Natural killer cell (primary cell): ENCODE results near the gene HMCN2. TPM values are rescaled to one million over a fixed set of nuclear protein-coding genes. Genes with fewer than 3 reads are reported as not detected.

Experiments
- ATAC-seq, 3 donors: fragments of 150-1000 bp in 2 of 3; fragments of 200-7000 bp in 1 of 3; cut with Tn5 transposase; 1 replicate in 1 of 3; 2 replicates in 2 of 3; pipeline ENCODE4 v1.10.0; 2021; ENCODE audit warnings: mild to moderate bottlenecking in 2 of 3, moderate library complexity in 2 of 3
- DNase-seq, 2 donors: peaks; one replicate each; pipeline versions ENCODE4 v3.0.0 to v3.0.0-alpha.2; 2013 to 2021; ENCODE audit warnings: mixed read lengths in 1 of 2
- H3K27ac ChIP-seq: one replicate; pipeline ENCODE4 v1.5.1; 2013; ENCODE audit warnings: mild to moderate bottlenecking, low read length
- H3K27me3 ChIP-seq: one replicate; pipeline ENCODE4 v1.6.1; 2013; ENCODE audit warnings: low read length; ENCODE audit not compliant: control insufficient read depth, insufficient read depth
- H3K36me3 ChIP-seq: one replicate; pipeline ENCODE4 v1.6.1; 2013; ENCODE audit warnings: low read length; ENCODE audit not compliant: control insufficient read depth, insufficient read depth
- H3K4me1 ChIP-seq: one replicate; pipeline ENCODE4 v1.6.1; 2013; ENCODE audit warnings: low read length; ENCODE audit not compliant: control insufficient read depth, insufficient read depth
- H3K4me3 ChIP-seq: one replicate; pipeline ENCODE4 v1.5.1; 2013; ENCODE audit warnings: low read length
- H3K9me3 ChIP-seq: one replicate; pipeline ENCODE4 v1.6.1; 2013; ENCODE audit warnings: low read length; ENCODE audit not compliant: control insufficient read depth, insufficient read depth
- H3K27ac Mint-ChIP-seq, 2 donors: one replicate each; pipeline ENCODE4 v1.8.0; 2022; ENCODE audit warnings: mild to moderate bottlenecking in 2 of 2, mixed read lengths in 2 of 2, moderate library complexity in 1 of 2
- H3K27me3 Mint-ChIP-seq, 2 donors: one replicate each; pipeline ENCODE4 v1.8.0; 2022; ENCODE audit warnings: low read depth in 2 of 2, mixed read lengths in 2 of 2
- H3K36me3 Mint-ChIP-seq: one replicate; pipeline ENCODE4 v1.8.0; 2022; ENCODE audit warnings: mixed read lengths
- H3K4me1 Mint-ChIP-seq, 2 donors: one replicate each; pipeline ENCODE4 v1.8.0; 2022; ENCODE audit warnings: mixed read lengths in 2 of 2
- H3K4me3 Mint-ChIP-seq: one replicate; pipeline ENCODE4 v1.8.0; 2022; ENCODE audit warnings: mild to moderate bottlenecking, moderate library complexity, mixed read lengths
- H3K9me3 Mint-ChIP-seq, 2 donors: one replicate each; pipeline ENCODE4 v1.8.0; 2022; ENCODE audit warnings: mixed read lengths in 2 of 2
- WGBS: methylation state at CpG from one replicate; pipeline ENCODE4 v1.1.7; 2013; ENCODE audit warnings: missing lambda C conversion rate; ENCODE audit not compliant: insufficient coverage; 5-methylcytosine and 5-hydroxymethylcytosine counted together
- intact Hi-C: fragments of 100-400 bp; cut with micrococcal nuclease; formaldehyde crosslinking; loops from one replicate; pipeline ENCODE4 v1.14.2; 2022
- total RNA-seq, 4 donors: library from RNA; stranded (reverse); fragments of 120-200 nt in 1 of 4; gene quantifications; one replicate each; pipeline versions ENCODE4 v1.2.3 to v1.2.4, GENCODE V29; 2013 to 2022
- TF ChIP-seq, protein P1 (sequence below): fragments of 200-600 bp; IDR thresholded peaks from one replicate; pipeline ENCODE4 v1.8.0; 2022; ENCODE audit warnings: antibody characterized with exemption

The HMCN2 gene
- total RNA-seq, 3 donors from 2014 or later (not counting 1 experiment from before 2014, with no cell fraction given): not detected

DNA sequence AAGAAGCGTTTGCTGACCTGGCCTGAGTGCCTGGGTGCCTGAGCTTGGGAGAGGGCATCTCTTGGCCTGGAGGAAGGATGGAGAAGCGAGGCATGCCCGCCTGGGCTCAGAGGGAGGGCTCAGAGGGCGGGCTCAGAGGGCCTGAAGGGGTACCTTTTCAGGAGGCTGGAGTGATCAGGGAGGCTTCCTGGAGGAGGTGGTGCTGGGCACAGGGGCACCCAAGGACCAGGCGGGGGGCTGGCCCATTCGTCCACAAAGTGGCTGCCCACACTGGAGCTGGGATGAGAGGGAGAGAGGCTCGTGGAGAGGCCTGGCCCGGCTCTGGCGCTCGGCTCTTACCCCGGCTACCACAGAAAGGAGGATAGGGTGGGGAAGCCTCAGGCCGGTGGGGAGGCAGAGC lies 212.0 kb downstream of the HMCN2 start:
- no peak overlapping the region for H3K27ac ChIP-seq
- Mint-ChIP-seq H3K27ac (no peak overlapping the region), H3K36me3 (no peaks in the 10 kb centered on the region), H3K4me1 (no peaks in the 10 kb centered on the region), H3K4me3 (no peak overlapping the region), H3K9me3 (no peaks in the 10 kb centered on the region), H3K27me3 (peaks cover 3 to 8% of the 10 kb centered on the region in 2 donors)
- no peak for DNase-seq
- no peaks in the 10 kb centered on the region for H3K36me3 ChIP-seq
- TF ChIP-seq, protein P1, sequence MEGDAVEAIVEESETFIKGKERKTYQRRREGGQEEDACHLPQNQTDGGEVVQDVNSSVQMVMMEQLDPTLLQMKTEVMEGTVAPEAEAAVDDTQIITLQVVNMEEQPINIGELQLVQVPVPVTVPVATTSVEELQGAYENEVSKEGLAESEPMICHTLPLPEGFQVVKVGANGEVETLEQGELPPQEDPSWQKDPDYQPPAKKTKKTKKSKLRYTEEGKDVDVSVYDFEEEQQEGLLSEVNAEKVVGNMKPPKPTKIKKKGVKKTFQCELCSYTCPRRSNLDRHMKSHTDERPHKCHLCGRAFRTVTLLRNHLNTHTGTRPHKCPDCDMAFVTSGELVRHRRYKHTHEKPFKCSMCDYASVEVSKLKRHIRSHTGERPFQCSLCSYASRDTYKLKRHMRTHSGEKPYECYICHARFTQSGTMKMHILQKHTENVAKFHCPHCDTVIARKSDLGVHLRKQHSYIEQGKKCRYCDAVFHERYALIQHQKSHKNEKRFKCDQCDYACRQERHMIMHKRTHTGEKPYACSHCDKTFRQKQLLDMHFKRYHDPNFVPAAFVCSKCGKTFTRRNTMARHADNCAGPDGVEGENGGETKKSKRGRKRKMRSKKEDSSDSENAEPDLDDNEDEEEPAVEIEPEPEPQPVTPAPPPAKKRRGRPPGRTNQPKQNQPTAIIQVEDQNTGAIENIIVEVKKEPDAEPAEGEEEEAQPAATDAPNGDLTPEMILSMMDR: no peak
- H3K9me3 ChIP-seq: no peaks in the 10 kb centered on the region
- no peaks in the 10 kb centered on the region for H3K27me3 ChIP-seq
- no peak overlapping the region for H3K4me3 ChIP-seq
- intact Hi-C loops: no loop called here
- WGBS: 88% methylated on average over 12 of the region's 12 CpGs
- no peaks in the 10 kb centered on the region for H3K4me1 ChIP-seq
- ATAC-seq: no peak

DNA sequence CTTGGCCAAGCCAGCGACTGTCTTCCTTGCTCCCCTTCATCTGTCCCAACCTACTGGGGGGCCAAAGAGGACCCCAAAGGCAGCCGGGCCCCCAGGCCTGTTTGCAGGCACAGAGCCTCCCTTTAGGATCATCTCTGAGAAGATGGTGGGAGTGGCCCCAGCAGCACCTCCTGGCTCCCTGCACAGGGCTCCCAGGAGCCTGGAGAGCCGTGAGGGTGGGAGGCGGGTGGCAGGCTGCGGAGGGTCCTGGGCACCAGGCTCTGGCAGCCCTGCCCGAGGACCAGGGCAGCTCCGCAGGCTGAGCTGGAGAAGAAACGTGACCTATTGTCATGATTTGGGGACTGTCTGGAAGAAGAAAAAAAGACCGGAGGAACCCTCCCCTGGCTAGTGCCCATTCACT lies 212.6 kb downstream of the HMCN2 start:
- peaks cover 9 to 12% of the 10 kb centered on the region in 2 donors for H3K27me3 Mint-ChIP-seq
- no peaks in the 10 kb centered on the region for H3K36me3 Mint-ChIP-seq
- H3K4me1 ChIP-seq: no peaks in the 10 kb centered on the region
- no peaks in the 10 kb centered on the region for H3K9me3 ChIP-seq
- WGBS: 92% methylated on average over 8 of the region's 9 CpGs
- intact Hi-C loops: no loop called here
- ATAC-seq (no peak), DNase-seq (no peak)
- H3K36me3 ChIP-seq: no peaks in the 10 kb centered on the region
- H3K27me3 ChIP-seq: no peaks in the 10 kb centered on the region
- H3K4me3 ChIP-seq: no peak overlapping the region
- H3K9me3 Mint-ChIP-seq: no peaks in the 10 kb centered on the region
- H3K4me3 Mint-ChIP-seq: no peak overlapping the region
- no peak overlapping the region for H3K27ac Mint-ChIP-seq
- no peaks in the 10 kb centered on the region for H3K4me1 Mint-ChIP-seq
- TF ChIP-seq, protein P1: no peak
- H3K27ac ChIP-seq: no peak overlapping the region

DNA sequence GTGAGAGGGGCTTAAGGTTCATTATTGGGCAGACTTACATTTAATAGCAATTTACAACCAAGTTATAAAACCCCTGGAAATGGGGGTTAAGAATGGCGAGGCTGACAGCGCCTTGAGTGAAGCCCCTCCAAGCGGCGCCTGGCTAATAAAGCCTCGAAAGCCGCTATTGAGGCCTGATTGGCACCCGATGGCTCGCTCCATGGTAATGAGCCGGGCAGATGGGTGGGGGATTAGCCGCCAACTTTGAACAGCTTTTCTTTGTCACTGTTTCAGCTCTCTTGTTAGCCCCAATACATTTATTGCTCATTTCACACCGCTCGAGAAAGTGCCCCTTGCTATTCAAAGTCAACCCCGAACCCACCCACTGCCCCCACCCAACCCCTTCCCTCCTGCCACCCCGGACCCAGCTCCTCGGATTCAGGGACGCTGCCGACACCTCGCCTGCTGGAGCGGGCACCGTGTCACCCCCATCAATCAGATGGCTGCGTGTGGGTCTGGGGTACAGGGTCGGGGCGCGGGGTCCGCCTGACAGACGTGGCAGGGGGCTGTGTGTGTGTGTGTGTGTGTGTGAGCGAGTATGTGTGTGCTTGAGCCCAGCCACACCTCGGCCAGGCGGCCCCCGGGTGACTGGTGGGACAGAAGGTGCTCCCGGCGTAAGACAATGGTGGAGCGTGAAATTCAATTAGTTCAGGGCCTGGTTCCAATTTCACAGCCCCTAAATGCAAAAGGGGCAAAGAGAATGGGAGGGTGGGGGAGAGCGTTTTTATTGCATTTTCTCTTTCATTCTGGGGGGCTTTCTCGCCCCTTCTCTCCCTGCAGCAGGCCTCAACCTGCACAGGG lies 213.4 kb downstream of the HMCN2 start:
- H3K4me1 Mint-ChIP-seq: no peaks in the 10 kb centered on the region
- no peak overlapping the region for H3K27ac Mint-ChIP-seq
- H3K36me3 ChIP-seq: no peaks in the 10 kb centered on the region
- no peaks in the 10 kb centered on the region for H3K9me3 ChIP-seq
- no peak for DNase-seq
- no peak overlapping the region for H3K27ac ChIP-seq
- no peak overlapping the region for H3K4me3 Mint-ChIP-seq
- no peak overlapping the region for H3K4me3 ChIP-seq
- peaks cover 11 to 15% of the 10 kb centered on the region in 2 donors for H3K27me3 Mint-ChIP-seq
- intact Hi-C loops: no loop called here
- WGBS: 84% methylated on average over 33 of the region's 35 CpGs
- ATAC-seq: no peak
- TF ChIP-seq, protein P1: no peak
- H3K27me3 ChIP-seq: no peaks in the 10 kb centered on the region
- no peaks in the 10 kb centered on the region for H3K9me3 Mint-ChIP-seq
- no peaks in the 10 kb centered on the region for H3K4me1 ChIP-seq
- H3K36me3 Mint-ChIP-seq: no peaks in the 10 kb centered on the region

DNA sequence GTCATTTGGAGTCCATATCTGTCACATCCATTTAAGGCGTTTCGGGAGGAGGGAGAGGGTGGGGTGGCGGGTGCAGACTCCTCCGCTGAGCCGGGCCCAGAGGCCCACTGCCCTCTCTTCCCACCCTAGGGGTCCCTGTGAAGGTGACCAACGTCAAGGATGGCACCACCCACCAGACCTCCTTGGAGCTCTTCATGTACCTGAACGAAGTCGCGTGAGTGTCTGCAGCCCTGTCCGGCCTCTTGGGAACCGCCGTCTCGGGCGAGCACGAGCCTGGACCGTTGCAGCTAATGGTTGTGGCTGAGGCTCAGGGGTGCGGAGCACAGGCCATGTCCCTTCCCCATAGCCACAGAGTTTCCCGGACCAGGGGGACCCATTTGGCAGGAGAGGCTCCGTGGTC lies 214.0 kb downstream of the HMCN2 start:
- Mint-ChIP-seq H3K27me3 (peaks cover 14 to 21% of the 10 kb centered on the region in 2 donors), H3K9me3 (no peaks in the 10 kb centered on the region), H3K4me3 (no peak overlapping the region), H3K4me1 (no peaks in the 10 kb centered on the region), H3K36me3 (no peaks in the 10 kb centered on the region), H3K27ac (no peak overlapping the region)
- no peak overlapping the region for H3K27ac ChIP-seq
- H3K9me3 ChIP-seq: no peaks in the 10 kb centered on the region
- intact Hi-C loops: no loop called here
- no peak overlapping the region for H3K4me3 ChIP-seq
- no peaks in the 10 kb centered on the region for H3K4me1 ChIP-seq
- ATAC-seq: no peak
- no peaks in the 10 kb centered on the region for H3K36me3 ChIP-seq
- H3K27me3 ChIP-seq: no peaks in the 10 kb centered on the region
- 91% methylated on average over 17 of the region's 19 CpGs for WGBS
- TF ChIP-seq, protein P1: no peak
- DNase-seq: no peak
